HepG2 (cell line): ENCODE measurements around the gene MRPS5. TPM values are rescaled to one million over a fixed set of nuclear protein-coding genes. Genes with fewer than 3 reads are reported as not detected.

ENCODE experiments used
- FOSL2 ChIP-seq: sonication (generic); formaldehyde crosslinking; IDR thresholded peaks from 2 replicates; pipeline ENCODE4 v1.4.0; 2020; ENCODE audit warnings: missing genetic modification reagents
- HMGA1 ChIP-seq: sonication (generic); formaldehyde crosslinking; conservative IDR thresholded peaks from 2 replicates; pipeline ENCODE4 v1.4.0; 2020; ENCODE audit warnings: missing genetic modification reagents
- MLLT10 ChIP-seq: sonication (generic); formaldehyde crosslinking; IDR thresholded peaks from 2 replicates; pipeline ENCODE4 v1.4.0; 2020; ENCODE audit warnings: missing genetic modification reagents
- SPEN ChIP-seq: sonication (generic); formaldehyde crosslinking; IDR thresholded peaks from 2 replicates; pipeline ENCODE4 v1.5.1; 2020; ENCODE audit warnings: low read depth, mild to moderate bottlenecking, missing genetic modification reagents
- THAP11 ChIP-seq: IDR thresholded peaks from 2 replicates; pipeline ENCODE4 v1.6.1; 2016; ENCODE audit warnings: missing biosample characterization, missing genetic modification reagents
- TOPORS ChIP-seq: sonication (generic); formaldehyde crosslinking; IDR thresholded peaks from 2 replicates; pipeline ENCODE4 v1.8.0; 2023; ENCODE audit warnings: mild to moderate bottlenecking, missing genetic modification reagents
- ZBTB38 ChIP-seq: sonication (generic); formaldehyde crosslinking; IDR thresholded peaks from 2 replicates; pipeline ENCODE4 v1.5.1; 2020; ENCODE audit warnings: mild to moderate bottlenecking, missing genetic modification reagents
- ZFYVE20 ChIP-seq: sonication (generic); formaldehyde crosslinking; IDR thresholded peaks from 2 replicates; pipeline ENCODE4 v1.8.0; 2023; ENCODE audit warnings: low read depth, mild to moderate bottlenecking, moderate library complexity, missing genetic modification reagents, borderline replicate concordance
- ZNF230 ChIP-seq: sonication (generic); formaldehyde crosslinking; IDR thresholded peaks from 2 replicates; pipeline ENCODE4 v1.4.0; 2020; ENCODE audit warnings: mild to moderate bottlenecking, missing genetic modification reagents
- ZNF256 ChIP-seq: sonication (generic); formaldehyde crosslinking; conservative IDR thresholded peaks from 2 replicates; pipeline ENCODE4 v1.4.0; 2020; ENCODE audit warnings: missing genetic modification reagents
- ZNF430 ChIP-seq: sonication (generic); formaldehyde crosslinking; IDR thresholded peaks from 2 replicates; pipeline ENCODE4 v1.9.0; 2021; ENCODE audit warnings: mild to moderate bottlenecking, missing genetic modification reagents
- ZNF501 ChIP-seq: sonication (generic); formaldehyde crosslinking; IDR thresholded peaks from 2 replicates; pipeline ENCODE4 v1.5.1; 2020; ENCODE audit warnings: mild to moderate bottlenecking, moderate library complexity, missing genetic modification reagents
- ZNF543 ChIP-seq: sonication (generic); formaldehyde crosslinking; IDR thresholded peaks from 2 replicates; pipeline ENCODE4 v1.4.0; 2020; ENCODE audit warnings: mild to moderate bottlenecking, missing genetic modification reagents
- ZNF674 ChIP-seq: sonication (generic); formaldehyde crosslinking; IDR thresholded peaks from 2 replicates; pipeline ENCODE4 v1.5.0; 2020; ENCODE audit warnings: low read depth, mild to moderate bottlenecking, missing genetic modification reagents
- ZNF773 ChIP-seq: sonication (generic); formaldehyde crosslinking; IDR thresholded peaks from 2 replicates; pipeline ENCODE4 v1.4.0; 2020; ENCODE audit warnings: missing genetic modification reagents, borderline replicate concordance
- ZNF891 ChIP-seq: sonication (generic); formaldehyde crosslinking; IDR thresholded peaks from 2 replicates; pipeline ENCODE4 v1.5.0; 2020; ENCODE audit warnings: mild to moderate bottlenecking, missing genetic modification reagents
- polyA plus RNA-seq, 8 experiments: library from polyadenylated mRNA; depleted of rRNA in 3 of 8; stranded (reverse) in 7 of 8; unstranded in 1 of 8; fragments of >200 nt; fragmentation: Illumina TruSeq in 4 of 8; extraction: Trizol in 4 of 8; gene quantifications; 2 replicates each; pipeline versions ENCODE4 v1.2.1 to v1.2.3, GENCODE V29; 2011 to 2016; ENCODE audit warnings: low read depth in 4 of 8, missing spikeins in 1 of 8, mixed read lengths in 1 of 8; ENCODE audit not compliant: insufficient read depth in 1 of 8
- total RNA-seq, 5 experiments: library from RNA; depleted of rRNA; stranded (reverse); fragments of >200 nt; fragmentation: Illumina TruSeq; extraction: Trizol; gene quantifications; 2 replicates each; pipeline ENCODE4 v1.2.3, GENCODE V29; 2016; ENCODE audit warnings: low read depth in 1 of 5
- TF ChIP-seq, protein P1 (sequence below): sonication (generic); formaldehyde crosslinking; IDR thresholded peaks from 2 replicates; pipeline ENCODE4 v1.5.0; 2020; ENCODE audit warnings: mild to moderate bottlenecking, missing genetic modification reagents, borderline replicate concordance
- TF ChIP-seq, protein P2 (sequence below): sonication (generic); formaldehyde crosslinking; IDR thresholded peaks from 2 replicates; pipeline ENCODE4 v1.5.0; 2020; ENCODE audit warnings: mild to moderate bottlenecking, missing genetic modification reagents, moderate library complexity
- TF ChIP-seq, protein P3 (sequence below): IDR thresholded peaks from 2 replicates; pipeline ENCODE4 v1.6.1; 2016; ENCODE audit warnings: mild to moderate bottlenecking, missing biosample characterization, missing genetic modification reagents

Gene MRPS5
- total and polyA plus RNA-seq, 2 of the 13 experiments (the other 11 are each of a cell fraction or from before 2014, with no cell fraction given): 98.8 to 134 TPM

DNA sequence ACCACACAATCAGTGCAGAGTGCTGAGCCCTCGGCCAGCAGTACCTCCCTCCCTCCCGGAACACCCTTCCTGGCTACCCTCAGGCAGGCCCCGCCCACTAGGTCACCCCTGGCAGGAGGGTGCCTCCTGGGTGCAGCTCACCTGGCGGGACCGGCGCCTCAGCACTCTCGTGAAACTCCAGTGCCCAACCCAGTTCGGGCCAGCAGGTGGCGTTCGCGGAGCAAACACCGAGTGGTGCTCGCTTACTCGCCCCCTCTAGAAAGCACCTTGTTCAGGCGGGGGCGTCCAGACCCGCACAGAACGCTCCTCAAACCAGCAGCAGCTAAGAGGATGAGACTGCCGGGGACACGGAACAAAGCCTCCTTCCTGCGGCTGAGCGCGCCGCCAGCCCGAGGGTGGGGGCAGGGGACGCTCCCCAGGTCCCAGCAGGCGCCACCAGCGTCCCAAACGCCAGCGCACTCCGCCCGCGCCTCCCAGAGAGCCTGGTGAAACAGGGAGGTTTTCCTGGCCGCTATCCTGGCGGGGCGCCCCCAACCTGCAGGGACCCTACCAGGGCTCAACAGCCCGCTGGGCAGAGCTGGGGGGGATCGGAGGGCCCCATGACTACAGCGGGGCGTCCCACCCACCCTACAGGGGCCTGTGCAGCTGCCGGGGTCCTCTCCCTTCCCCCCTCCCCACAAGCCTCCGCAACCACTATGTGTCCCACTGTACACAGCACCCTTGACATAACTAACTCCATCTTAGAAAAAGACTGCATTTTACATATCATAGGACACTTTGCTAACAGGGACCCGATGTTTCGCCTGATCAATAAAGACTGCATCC is 44.7 kb downstream of the MRPS5 start (continued):
- TF ChIP-seq ZNF773 (CRISPR knock-in tag) (no peak), TOPORS (0 out of 2 replicates have a peak, but pooled peaks have one; percentile 51), ZNF674 (CRISPR knock-in tag) (no peak), ZFYVE20 (CRISPR knock-in tag) (no peak), ZNF543 (CRISPR knock-in tag) (peak; percentile 43; the same call in 1 of the 2 replicates), ZNF230 (no peak), ZBTB38 (CRISPR knock-in tag) (peak; percentile 81; the same call in 1 of the 2 replicates), THAP11 (CRISPR knock-in tag) (peak; percentile 44; the same call in 1 of the 2 replicates), ZNF501 (CRISPR knock-in tag) (peak; percentile 64; the same call in 1 of the 2 replicates), ZNF430 (CRISPR knock-in tag) (no peak), ZNF891 (CRISPR knock-in tag) (peak; percentile 63; the same call in 1 of the 2 replicates), HMGA1 (CRISPR knock-in tag) (no peak), MLLT10 (no peak), ZNF256 (CRISPR knock-in tag) (no peak), SPEN (CRISPR knock-in tag) (peak; percentile 71), FOSL2 (CRISPR knock-in tag) (peak; percentile 24)
- TF ChIP-seq, protein P1, sequence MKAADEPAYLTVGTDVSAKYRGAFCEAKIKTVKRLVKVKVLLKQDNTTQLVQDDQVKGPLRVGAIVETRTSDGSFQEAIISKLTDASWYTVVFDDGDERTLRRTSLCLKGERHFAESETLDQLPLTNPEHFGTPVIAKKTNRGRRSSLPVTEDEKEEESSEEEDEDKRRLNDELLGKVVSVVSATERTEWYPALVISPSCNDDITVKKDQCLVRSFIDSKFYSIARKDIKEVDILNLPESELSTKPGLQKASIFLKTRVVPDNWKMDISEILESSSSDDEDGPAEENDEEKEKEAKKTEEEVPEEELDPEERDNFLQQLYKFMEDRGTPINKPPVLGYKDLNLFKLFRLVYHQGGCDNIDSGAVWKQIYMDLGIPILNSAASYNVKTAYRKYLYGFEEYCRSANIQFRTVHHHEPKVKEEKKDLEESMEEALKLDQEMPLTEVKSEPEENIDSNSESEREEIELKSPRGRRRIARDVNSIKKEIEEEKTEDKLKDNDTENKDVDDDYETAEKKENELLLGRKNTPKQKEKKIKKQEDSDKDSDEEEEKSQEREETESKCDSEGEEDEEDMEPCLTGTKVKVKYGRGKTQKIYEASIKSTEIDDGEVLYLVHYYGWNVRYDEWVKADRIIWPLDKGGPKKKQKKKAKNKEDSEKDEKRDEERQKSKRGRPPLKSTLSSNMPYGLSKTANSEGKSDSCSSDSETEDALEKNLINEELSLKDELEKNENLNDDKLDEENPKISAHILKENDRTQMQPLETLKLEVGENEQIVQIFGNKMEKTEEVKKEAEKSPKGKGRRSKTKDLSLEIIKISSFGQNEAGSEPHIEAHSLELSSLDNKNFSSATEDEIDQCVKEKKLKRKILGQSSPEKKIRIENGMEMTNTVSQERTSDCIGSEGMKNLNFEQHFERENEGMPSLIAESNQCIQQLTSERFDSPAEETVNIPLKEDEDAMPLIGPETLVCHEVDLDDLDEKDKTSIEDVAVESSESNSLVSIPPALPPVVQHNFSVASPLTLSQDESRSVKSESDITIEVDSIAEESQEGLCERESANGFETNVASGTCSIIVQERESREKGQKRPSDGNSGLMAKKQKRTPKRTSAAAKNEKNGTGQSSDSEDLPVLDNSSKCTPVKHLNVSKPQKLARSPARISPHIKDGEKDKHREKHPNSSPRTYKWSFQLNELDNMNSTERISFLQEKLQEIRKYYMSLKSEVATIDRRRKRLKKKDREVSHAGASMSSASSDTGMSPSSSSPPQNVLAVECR: peak; percentile 59; the same call in 1 of the 2 replicates
- TF ChIP-seq, protein P2, sequence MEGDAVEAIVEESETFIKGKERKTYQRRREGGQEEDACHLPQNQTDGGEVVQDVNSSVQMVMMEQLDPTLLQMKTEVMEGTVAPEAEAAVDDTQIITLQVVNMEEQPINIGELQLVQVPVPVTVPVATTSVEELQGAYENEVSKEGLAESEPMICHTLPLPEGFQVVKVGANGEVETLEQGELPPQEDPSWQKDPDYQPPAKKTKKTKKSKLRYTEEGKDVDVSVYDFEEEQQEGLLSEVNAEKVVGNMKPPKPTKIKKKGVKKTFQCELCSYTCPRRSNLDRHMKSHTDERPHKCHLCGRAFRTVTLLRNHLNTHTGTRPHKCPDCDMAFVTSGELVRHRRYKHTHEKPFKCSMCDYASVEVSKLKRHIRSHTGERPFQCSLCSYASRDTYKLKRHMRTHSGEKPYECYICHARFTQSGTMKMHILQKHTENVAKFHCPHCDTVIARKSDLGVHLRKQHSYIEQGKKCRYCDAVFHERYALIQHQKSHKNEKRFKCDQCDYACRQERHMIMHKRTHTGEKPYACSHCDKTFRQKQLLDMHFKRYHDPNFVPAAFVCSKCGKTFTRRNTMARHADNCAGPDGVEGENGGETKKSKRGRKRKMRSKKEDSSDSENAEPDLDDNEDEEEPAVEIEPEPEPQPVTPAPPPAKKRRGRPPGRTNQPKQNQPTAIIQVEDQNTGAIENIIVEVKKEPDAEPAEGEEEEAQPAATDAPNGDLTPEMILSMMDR (CRISPR knock-in tag): peak; percentile 98
- TF ChIP-seq, protein P3, sequence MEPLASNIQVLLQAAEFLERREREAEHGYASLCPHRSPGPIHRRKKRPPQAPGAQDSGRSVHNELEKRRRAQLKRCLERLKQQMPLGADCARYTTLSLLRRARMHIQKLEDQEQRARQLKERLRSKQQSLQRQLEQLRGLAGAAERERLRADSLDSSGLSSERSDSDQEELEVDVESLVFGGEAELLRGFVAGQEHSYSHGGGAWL: no peak
